ENCODE measurements around the gene STKLD1. TPM values are rescaled to one million over a fixed set of nuclear protein-coding genes. Genes with fewer than 3 reads are reported as not detected.

Gene STKLD1
- polyA plus RNA-seq, 1 experiment = 1.2 TPM

DNA sequence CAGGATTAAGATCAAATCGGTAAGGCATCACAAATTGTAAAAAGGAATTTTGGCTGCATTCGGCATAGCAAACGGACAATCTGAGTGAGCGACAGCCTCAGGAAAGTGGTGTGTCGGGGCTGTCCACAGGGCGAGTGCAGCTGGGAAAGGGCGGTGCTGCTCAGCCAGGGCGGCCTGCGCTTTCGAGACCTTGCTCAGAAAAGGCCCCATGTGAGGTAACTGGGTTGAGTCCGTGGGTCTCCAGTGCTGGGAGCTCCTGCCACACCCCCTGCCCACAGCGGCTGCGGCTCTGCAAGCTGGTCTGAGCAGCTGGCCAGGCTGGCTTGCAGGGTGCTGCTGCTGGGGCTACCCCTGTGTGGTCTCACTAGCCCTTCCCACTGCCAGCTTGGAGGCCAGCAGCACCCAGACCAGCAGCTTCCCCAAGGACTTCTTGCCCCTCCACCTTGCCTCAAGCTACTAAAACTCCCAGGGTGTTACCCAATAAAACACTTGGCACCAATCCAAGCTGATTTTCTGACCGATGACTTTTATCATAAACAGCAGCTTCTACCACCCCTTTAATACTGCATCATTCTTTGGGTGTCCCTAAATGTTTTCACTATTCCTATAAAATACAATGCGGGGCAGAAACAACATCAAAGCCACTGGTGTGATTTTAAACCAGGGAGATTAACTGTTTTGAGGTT lies 13.7 kb upstream of the STKLD1 start:
- Histone ChIP-seq H3K36me3 (ENCODE audit: control insufficient read depth, insufficient read depth, low read length) (peaks cover 43% of the 10 kb centered on the region), H3K27me3 (ENCODE audit: control insufficient read depth, insufficient read depth, low read length) (no peaks in the 10 kb centered on the region), H3K4me3 (ENCODE audit: low read depth, low read length) (no peak overlapping the region)
- TF ChIP-seq, protein P1, sequence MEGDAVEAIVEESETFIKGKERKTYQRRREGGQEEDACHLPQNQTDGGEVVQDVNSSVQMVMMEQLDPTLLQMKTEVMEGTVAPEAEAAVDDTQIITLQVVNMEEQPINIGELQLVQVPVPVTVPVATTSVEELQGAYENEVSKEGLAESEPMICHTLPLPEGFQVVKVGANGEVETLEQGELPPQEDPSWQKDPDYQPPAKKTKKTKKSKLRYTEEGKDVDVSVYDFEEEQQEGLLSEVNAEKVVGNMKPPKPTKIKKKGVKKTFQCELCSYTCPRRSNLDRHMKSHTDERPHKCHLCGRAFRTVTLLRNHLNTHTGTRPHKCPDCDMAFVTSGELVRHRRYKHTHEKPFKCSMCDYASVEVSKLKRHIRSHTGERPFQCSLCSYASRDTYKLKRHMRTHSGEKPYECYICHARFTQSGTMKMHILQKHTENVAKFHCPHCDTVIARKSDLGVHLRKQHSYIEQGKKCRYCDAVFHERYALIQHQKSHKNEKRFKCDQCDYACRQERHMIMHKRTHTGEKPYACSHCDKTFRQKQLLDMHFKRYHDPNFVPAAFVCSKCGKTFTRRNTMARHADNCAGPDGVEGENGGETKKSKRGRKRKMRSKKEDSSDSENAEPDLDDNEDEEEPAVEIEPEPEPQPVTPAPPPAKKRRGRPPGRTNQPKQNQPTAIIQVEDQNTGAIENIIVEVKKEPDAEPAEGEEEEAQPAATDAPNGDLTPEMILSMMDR (IDR thresholded peaks at IDR 0.05; ENCODE audit: insufficient read depth, low read depth, low read length) = no peak
- CTCF ChIA-PET = interaction anchor here (0.6 to 1.9 kb wide), 3 partner anchors 33 to 181 kb away, joined by 3 to 5 read pairs (median 4); no protein-coding TSS in a partner anchor
- POLR2A ChIA-PET = no interaction called here
- DNase-seq (ENCODE audit: low read depth) = no peak

DNA sequence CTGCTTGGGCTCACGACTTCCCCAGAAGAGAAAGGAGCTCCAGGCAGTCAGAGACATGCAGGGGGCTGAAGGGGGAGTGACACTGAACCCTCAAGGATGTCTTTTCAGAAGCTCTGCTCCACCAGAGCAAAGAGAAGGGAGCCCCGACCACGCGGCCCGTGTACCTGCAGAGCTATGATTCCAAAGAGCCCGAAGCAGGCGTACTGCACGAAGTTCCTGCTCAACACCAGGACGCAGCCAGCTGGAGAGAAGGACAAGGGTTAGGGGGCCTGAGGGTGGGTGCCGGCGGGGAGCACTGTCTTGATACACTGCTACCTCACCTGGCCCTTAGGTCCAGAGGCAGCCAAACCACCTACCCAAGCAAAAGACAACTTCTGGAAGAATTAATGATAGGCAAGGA lies 9.7 kb upstream of the STKLD1 start:
- ChIA-PET CTCF (interaction anchor here (0.9 kb wide), 1 partner anchor 120 kb away, joined by 3 read pairs; no protein-coding TSS in a partner anchor), POLR2A (no interaction called here)
- H3K36me3 ChIP-seq (ENCODE audit: control insufficient read depth, insufficient read depth, low read length) = peaks cover 52% of the 10 kb centered on the region
- TF ChIP-seq, protein P1 (IDR thresholded peaks at IDR 0.05; ENCODE audit: insufficient read depth, low read depth, low read length) = no peak
- no peak for DNase-seq (ENCODE audit: low read depth)
- H3K27me3 ChIP-seq (ENCODE audit: control insufficient read depth, insufficient read depth, low read length) = no peaks in the 10 kb centered on the region
- no peak overlapping the region for H3K4me3 ChIP-seq (ENCODE audit: low read depth, low read length)

DNA sequence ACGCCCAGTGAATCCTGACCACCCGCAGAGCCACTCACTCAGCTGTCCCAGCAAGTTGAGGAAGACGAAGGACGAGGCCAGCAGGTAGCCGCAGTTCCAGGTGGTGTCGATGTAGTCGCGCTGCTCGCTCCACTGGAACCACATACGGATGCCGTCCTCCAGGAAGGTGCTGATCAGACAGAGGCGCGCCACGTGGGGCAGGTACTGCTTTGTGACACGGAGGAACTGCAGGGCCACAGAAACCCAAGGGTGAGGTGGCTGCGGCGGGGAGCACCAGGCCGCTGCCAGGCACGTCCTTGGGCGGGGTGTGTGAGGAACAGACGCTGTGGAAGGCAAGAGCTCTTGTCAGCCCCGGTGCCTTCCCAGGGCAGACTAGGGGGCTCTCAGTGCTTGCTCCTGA lies 8.9 kb upstream of the STKLD1 start:
- CTCF ChIA-PET = no interaction called here

DNA sequence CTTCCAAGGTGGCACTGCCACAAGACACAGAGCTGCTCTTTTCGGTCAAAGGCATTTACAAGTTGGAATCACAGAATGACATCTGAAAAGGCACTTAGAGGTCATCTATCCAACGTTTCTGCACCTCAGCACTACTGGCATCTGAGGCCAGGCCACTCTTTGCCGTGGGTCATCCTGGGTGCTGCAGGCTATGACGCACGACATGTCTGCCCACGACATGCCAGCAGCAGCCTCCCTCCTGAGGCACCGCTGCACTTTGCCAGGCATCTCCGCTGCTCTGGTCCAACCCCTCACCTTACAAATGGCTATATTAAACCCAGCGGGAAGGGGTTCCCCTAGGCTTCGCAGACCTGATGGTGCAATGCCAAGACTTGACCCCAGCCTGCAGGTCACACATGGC lies 8.4 kb upstream of the STKLD1 start:
- POLR2A ChIA-PET = no interaction called here
- CTCF ChIA-PET = no interaction called here
- TF ChIP-seq, protein P1 (IDR thresholded peaks at IDR 0.05; ENCODE audit: insufficient read depth, low read depth, low read length) = no peak
- Histone ChIP-seq H3K27me3 (ENCODE audit: control insufficient read depth, insufficient read depth, low read length) (no peaks in the 10 kb centered on the region), H3K4me3 (ENCODE audit: low read depth, low read length) (no peak overlapping the region), H3K36me3 (ENCODE audit: control insufficient read depth, insufficient read depth, low read length) (peaks cover 46% of the 10 kb centered on the region)
- DNase-seq (ENCODE audit: low read depth) = no peak

More for the DNA sequence above, 8.9 kb upstream of the STKLD1 start:
- TF ChIP-seq, protein P1 (IDR thresholded peaks at IDR 0.05; ENCODE audit: insufficient read depth, low read depth, low read length) = no peak
- Histone ChIP-seq H3K27me3 (ENCODE audit: control insufficient read depth, insufficient read depth, low read length) (no peaks in the 10 kb centered on the region), H3K36me3 (ENCODE audit: control insufficient read depth, insufficient read depth, low read length) (peaks cover 48% of the 10 kb centered on the region), H3K4me3 (ENCODE audit: low read depth, low read length) (no peak overlapping the region)
- DNase-seq (ENCODE audit: low read depth) = no peak
- POLR2A ChIA-PET = no interaction called here

DNA sequence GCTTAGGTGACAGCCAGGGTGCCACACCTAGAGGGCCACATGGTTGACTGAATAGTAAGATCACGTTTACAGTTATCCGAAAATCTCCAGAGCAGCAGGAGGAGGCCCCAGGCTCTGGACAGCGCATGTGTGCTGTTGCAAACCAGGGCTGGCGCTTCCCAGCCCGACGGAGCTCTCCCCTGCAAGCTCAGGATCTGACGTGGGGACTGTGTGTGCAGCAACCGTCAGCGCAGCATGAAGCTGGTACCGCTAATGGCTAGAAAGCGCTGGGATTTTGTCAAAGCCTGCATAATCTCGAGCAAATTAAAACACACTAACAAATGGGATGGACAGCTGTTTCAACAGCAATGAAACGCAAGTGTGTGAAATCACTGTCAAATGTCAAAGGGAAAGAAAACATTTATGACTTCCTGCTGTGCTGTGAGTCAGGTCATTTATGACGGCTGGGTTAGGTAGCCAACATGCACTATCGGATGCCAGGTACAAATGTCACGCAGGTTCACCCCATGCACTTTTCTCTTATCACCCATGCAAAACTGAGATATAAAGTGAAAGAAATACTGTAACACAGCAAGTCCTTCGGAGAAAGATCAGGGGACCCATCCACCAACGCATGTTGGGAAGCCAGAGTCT lies 7.8 kb upstream of the STKLD1 start:
- Histone ChIP-seq H3K4me3 (ENCODE audit: low read depth, low read length) (no peak overlapping the region), H3K36me3 (ENCODE audit: control insufficient read depth, insufficient read depth, low read length) (peaks cover 46% of the 10 kb centered on the region), H3K27me3 (ENCODE audit: control insufficient read depth, insufficient read depth, low read length) (no peaks in the 10 kb centered on the region)
- TF ChIP-seq, protein P1 (IDR thresholded peaks at IDR 0.05; ENCODE audit: insufficient read depth, low read depth, low read length) = no peak
- DNase-seq (ENCODE audit: low read depth) = no peak
- ChIA-PET CTCF (interaction anchor here (1.7 kb wide), 1 partner anchor 9 kb away, joined by 5 read pairs; no protein-coding TSS in a partner anchor), POLR2A (no interaction called here)

Measured in BJ (cell line).